ENCODE results near the gene RGS6.

DNA sequence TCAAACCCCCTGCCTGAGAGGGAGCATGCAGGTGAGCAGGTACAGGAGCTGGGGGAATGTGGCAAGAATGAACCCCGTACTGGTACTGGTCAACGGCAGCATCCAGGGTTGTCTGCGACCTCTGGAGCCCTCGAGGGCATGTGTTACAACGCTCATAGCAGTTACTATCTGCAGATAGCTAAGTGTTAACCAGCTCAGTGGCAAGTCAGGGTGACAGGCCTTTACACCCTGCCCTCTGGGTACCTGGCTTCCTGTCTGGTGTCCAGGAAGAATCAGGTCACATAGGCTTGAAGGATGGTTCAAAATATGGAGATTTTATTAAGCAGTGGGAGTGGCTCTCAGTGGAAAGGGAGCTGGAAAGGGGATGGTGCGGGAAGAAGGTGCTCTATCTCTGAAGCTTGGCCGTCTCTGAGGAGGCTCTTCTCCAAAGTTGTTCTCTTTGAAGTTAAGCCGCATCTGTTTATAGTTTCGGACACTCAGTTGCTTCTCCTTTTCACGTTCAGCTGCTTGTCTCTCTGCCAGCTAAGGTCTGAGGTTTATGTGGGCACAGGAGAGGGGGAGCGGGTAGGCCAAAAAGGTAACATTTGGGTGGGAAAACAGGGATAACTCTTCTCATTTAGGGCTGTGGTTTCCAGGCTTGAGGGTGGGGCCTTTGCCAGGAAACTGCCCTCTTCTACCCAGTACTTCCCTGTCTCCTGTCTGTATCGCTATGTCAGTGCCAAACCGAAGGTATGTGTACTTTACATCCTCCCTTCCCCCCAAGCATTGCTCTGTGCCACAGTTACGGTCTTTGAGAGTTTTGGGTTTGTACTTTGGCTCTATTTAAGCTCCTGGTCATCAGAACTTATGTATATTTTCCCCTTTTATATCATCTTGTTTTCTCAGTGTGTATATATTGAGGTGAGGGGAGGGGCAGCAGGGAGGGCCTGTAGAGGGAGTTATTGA, 305.8 kb downstream of the RGS6 start:
- TF ChIP-seq, protein P1, sequence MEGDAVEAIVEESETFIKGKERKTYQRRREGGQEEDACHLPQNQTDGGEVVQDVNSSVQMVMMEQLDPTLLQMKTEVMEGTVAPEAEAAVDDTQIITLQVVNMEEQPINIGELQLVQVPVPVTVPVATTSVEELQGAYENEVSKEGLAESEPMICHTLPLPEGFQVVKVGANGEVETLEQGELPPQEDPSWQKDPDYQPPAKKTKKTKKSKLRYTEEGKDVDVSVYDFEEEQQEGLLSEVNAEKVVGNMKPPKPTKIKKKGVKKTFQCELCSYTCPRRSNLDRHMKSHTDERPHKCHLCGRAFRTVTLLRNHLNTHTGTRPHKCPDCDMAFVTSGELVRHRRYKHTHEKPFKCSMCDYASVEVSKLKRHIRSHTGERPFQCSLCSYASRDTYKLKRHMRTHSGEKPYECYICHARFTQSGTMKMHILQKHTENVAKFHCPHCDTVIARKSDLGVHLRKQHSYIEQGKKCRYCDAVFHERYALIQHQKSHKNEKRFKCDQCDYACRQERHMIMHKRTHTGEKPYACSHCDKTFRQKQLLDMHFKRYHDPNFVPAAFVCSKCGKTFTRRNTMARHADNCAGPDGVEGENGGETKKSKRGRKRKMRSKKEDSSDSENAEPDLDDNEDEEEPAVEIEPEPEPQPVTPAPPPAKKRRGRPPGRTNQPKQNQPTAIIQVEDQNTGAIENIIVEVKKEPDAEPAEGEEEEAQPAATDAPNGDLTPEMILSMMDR (conservative IDR thresholded peaks at IDR 0.05; ENCODE audit: low read depth, low read length): no peak
- no peak for TF ChIP-seq EZH2 (IDR thresholded peaks at IDR 0.05; ENCODE audit: low read length, unreplicated experiment)
- no peak for TF ChIP-seq EZH2phosphoT487 (IDR thresholded peaks at IDR 0.05; ENCODE audit: borderline replicate concordance, low read length)
